ENCODE results near the gene TOX2. TPM values are rescaled to one million over a fixed set of nuclear protein-coding genes. Genes with fewer than 3 reads are reported as not detected.

The TOX2 gene
- total RNA-seq, 1 donor from 2014 or later, result not detected

DNA sequence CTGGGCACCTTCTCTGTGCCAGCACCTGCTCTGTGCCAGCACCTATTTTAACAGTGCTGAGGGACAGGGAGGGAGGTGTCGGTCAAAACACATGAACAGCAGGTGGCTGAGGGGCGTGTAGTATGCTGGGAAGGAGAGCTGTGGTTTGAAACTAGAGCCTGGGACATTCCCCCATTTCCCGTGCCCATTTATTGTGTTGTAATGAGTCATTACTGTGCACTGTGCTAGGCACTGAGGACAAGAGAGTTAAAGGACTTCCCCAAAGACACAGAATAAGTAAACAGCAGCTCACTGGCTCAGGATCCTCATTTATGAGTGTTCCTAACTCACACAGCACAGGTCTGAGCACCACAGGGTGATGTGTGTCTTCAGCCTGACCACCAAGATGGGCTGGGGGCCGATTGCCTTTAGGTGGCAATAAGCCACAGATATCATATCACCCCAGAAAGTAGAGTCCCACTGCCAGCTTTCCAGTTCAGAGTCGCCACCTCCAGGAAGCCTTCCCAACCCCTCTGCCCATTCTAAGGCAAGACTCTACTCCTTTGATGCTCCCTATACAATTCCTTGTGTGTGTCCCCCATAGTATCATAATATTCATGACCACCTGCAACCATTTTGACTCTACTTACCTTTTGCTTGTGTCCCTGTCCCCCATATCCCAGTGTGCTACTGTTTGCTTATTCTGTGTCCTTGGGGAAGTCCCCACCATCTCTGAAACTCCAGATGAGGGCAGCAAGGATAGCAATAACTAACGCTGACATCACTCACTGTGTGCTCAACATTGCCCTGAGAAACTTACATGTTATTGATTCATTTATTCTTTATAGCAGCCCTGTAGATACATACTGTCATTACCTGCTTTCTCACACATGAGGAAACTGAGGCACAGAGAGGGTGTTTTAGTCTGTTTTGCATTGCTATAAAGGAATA lies 87.3 kb downstream of the TOX2 start:
- no peak for DNase-seq (ENCODE audit: low read depth)

DNA sequence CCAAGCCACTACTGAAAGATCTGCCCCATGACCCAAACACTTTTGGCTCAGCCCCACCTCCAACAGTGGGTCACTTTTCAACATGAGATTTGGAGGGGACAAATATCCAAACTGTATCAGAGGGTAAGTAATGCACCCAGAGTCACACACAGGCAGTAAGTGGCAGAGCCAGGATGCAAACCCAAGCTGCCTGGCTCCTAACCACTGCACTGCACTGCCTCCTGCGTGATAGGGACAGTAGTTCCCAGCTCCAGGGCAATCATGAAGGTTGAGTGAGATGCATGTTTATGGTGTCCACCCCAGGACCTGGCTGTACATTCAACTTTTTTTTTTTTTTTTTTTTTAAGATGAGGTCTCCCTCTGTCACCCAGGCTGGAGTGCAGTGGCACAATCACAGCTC lies 88.2 kb downstream of the TOX2 start:
- no peak for DNase-seq (ENCODE audit: low read depth)

DNA sequence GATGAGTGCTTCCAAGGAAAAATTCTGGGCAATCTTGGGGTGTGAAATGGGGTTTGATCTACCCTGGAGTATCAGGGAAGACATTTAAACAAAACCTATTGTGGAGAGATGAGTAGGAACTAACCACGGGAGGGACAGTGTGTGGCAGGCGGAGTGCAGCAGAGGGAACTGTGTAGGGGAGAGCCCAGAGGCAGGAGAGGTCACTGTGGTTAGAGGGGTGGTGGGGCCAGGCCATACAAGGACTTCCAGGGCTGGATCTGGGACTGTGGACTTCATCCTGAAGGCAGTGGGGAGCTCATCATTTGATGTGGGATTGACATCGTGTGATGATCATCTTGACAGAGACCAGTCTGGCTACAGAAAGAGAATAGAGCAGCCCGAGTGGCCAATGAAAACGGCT lies 89.0 kb downstream of the TOX2 start:
- no peak for DNase-seq (ENCODE audit: low read depth)

DNA sequence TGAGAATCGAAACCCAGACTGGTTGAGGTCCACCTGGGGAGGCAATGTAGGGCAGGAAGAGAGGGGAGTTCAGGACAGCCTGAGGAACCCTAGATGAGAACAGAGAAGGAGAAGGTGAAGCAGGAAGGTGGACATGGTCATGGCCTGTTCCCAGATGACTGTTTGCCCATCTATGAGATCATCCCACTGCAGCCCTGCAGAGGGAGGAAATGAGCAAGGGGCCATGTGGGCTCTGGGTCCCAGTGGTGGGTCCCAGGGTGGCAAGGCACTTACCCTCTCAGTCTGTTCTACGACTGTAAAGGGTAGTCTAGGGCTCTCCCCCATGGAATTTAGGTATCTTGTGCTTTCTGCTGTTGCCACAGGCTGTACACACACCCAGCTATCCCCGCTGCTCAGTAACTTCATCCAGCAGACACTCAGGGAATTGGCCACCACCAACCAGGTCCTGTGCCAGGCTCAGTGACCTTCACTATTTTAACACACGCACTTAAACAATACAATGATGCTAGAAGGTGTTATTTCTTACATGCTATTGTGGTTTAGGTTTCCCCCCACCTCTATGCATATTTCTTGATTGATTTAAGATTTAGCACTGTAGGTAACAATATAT lies 89.8 kb downstream of the TOX2 start:
- no peak for DNase-seq (ENCODE audit: low read depth)

DNA sequence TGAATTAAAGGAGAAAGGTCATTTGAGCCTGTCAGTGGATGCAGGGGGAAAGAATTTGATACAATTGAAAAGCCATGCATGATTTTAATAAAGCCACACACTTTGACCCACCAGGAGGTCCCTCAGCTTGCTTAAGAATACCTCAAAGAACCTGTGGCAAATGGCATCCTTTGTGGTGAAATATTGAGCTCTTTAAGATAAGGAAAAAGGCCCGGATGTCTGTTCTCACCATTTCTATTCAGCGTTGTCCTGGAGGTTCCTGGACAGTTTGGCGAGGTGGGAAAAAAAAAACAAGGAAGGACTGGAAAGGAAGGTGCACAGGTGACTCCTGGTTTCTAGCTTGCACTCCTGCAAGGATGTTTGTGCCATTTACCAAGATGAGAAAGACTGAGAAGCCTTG lies 91.0 kb downstream of the TOX2 start:
- no peak for DNase-seq (ENCODE audit: low read depth)

DNA sequence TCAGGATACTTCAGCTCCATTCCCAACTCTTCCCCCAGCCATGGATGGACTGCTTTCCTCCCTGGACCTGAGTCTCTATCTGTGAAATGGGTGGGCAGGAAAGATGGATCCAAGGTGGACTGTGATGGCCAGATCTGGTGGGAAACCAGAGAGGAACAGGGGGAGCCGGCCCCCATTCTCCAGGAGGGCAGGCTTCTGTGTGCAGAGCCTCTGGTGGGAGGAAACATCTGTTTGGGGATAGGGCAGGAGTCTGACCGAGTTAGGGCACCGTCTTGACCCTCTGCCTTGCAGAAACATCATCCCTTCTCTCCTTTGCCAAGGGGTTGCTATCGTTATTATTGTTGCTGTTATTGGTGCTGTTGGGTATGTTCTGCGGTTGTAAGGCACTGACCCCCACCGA lies 91.5 kb downstream of the TOX2 start:
- no peak for DNase-seq (ENCODE audit: low read depth)

DNA sequence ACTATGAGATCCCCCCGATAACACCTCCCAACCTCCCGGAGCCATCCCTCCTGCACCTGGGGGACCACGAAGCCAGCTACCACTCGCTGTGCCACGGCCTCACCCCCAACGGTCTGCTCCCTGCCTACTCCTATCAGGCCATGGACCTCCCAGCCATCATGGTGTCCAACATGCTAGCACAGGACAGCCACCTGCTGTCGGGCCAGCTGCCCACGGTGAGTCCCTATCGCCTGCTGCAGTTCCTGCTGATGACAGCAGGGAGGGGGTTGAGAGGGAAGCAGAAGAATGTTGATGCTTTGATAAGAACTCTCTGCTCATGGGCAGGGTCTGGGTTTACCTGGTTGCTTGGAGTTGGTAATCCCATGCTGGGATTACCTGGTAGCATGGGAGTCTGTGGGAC lies 91.9 kb downstream of the TOX2 start:
- no peak for DNase-seq (ENCODE audit: low read depth)

DNA sequence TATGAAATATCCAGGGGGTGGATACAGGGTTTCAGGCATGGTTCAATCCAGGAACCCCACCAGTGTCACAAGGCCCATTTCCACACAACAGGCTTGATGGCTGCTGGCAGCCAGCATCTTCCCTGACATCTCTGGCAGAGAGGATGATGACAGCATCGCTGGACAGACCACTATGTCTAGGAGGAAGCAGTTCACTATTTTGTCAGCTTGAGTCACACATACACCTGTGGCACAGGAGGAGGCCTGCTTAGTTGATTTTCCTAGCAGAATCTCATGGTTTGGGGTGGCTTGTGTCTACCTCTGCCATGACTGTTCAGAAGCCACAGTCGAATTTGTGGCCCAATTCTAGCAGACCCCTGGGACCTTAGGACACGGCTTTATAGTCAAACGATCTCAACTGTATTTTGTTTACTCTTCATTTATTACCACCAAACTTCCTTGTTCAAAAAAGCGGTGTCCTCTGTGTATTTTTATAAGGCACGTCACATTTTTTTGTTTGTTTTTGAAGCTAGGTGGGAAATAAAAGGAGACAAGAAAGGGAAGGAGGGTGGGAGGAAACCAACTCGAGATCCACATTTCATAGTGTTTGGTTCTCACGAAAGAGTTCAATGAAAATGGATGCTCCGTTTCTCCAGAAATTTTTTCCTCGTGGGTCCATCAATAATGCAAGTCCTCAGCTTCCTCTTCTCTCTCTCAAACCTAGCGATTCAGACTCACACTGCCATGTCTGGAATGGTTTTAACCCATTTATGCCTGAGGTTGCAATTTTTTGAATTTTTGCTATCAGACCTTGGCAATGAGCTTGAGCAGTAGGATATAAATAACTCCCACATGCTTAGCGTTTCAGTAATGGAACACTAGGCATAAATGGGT lies 94.4 kb downstream of the TOX2 start:
- DNase-seq (ENCODE audit: low read depth), result no peak

DNA sequence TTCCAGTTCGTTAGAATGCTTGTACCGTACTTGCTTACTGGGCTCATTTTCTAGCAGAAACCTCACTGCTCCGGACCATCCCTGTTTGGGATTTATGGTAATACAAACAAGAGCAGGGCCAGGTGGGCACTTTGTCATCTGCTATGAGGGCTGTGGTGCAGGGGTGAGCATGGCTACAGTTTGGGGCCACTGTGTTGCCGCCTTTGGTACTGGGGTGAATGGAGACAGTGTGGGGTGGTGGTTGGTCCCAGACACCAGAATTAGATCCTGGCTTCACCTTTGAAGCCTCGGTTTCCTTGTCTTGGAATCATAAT lies 95.0 kb downstream of the TOX2 start:
- no peak for DNase-seq (ENCODE audit: low read depth)

DNA sequence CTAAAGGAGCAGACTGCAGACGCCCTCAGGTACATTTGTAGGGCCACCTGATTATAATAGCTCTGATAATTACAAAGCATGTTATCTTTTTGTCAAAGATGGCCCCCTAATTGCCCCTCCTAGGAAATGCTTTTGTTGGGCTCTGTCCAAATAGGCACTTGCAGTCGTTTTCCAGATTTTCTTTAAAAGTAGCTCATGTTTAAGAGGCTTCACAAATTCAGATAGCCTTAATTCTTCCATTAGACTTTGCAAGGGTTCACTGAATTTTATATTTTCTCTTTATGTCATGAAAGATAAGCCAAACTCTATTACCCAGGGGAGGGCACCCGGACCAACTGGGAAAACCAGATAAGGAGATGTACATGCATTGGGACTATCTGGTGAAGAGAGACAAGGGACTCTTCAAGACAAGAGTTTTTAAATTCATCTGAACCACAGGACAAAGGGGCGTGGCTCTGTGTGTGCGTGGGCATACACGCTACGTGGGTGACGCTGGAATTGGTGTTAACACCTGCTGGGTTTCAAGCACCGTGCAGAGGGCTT lies 95.6 kb downstream of the TOX2 start:
- no peak for DNase-seq (ENCODE audit: low read depth)

DNA sequence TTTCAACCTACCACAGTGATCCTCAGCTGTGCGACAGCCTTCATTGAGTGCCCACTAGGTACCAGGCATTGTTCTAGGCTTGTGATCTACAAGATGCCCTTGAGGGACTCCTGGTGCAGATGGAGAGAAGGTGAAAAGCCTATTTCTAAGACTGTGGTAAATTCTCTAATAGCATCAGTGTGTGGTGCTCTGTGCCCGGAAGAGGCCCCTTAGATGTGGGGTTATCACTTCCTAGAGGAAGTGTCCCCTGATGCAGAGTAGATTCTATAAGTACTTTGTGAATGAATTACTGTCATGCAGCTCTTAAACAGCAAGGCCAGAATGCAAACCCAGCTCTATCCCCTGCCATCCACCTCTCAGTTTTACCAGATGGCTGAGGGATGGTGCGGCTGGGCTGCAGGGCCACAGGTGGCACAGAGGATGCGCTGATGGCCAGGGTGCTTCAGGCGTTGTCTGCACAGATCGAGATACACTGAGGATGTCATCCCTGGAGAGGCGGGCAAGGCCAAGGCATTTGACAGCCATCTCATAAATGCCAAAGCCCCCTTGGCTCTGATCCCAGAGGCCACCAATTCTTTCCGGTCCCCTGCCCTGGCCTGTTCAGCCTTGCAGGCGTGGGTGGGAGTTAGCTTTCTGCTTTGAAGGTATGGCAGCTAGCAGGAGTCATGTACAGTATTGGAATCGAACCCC lies 96.7 kb downstream of the TOX2 start:
- no peak for DNase-seq (ENCODE audit: low read depth)

DNA sequence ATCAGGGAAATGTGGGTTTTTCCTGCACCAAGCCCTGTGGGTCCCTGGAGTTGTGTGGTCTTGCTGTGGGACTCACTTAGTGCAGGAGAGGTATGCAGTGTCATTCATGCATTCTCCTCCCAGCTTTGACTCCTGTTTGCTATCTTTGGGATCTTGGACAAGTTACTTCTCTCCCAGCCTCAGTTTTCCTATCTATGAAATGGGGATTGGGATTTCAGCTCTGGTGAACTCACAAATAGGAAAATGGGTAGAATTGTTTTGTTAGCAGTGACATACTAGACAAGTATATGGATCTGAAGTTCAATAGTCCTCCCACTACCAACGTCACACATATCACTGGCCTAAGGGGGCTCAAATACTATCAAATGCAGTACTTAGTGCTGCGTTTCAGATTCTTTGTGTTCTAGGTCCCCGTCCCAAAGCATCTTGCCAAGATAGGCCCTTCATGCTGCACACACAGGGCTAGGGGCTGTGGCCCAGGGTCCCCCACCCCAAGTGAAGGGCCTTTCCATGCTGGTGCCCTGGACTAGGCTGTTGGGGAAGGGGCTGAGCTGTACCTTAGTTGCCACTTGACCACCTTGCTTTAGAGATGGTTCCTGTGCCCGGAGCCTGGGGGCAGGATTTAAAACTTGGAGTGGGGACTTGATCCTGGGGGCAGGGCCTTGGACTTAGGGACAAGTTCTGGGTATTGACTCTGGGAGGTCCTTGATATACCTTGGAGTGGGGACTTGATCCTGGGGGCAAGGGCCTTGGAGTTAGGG lies 98.0 kb downstream of the TOX2 start:
- no peak for DNase-seq (ENCODE audit: low read depth)

DNA sequence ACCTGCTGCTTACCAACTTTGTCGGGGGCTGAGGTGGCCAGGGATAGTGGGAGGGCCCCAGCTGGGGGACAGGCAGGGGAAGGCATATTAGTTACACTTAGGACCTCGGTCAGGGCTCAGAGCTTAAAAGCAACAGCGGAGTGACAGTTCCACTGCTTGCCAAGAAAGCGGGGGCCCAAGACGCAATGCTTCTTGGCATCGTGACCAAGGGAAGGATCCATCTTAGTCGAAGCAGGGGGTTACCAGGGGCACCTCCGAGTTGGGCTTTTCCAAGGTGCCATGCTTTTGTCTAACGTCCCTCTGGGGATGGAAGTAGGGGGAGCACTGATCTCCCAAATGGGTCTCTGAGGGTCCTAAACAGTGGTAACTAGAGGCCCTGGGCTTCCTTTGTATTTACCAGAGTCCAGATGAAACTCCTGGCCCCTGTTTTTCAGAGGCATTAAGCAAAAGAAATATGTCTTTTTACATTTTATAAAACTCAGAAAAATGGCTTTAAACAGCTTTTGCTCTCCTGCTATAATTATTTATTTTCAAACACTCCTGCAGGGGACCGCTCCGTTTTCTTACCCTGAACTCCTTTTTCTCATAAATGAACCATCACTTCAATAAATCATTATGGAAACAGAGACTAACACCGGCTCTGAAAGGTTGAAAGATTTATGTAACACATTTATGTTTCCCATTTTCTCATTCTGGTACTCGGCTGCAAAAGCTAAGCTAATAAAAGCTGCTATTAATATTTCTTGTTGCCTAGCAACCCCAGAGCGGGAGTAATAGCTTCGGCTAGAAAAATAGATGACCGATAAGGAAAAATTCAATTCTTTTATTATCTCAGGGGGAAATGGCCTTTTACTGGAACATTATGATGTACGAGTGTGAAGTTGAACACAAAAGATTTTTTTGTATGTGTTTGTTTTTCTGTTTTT lies 100.4 kb downstream of the TOX2 start:
- DNase-seq (ENCODE audit: low read depth), result no peak

DNA sequence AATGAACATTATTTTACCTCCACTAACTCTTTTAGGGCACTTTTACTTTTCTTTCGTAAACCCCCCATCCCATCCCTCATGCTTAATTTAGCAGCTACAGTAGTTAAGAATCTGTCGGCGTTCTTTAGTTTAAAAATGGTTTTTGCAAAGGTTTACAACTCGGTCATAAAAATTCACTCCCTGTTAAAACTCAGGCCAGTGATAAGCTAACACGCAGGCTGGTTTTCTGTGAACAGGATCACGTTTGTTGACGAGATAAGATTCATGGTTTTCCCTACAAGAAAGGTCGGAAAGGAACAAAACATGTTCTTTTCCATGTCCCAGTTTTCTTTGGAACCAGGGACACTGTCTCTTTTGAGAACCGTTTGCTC lies 101.1 kb downstream of the TOX2 start:
- no peak for DNase-seq (ENCODE audit: low read depth)

DNA sequence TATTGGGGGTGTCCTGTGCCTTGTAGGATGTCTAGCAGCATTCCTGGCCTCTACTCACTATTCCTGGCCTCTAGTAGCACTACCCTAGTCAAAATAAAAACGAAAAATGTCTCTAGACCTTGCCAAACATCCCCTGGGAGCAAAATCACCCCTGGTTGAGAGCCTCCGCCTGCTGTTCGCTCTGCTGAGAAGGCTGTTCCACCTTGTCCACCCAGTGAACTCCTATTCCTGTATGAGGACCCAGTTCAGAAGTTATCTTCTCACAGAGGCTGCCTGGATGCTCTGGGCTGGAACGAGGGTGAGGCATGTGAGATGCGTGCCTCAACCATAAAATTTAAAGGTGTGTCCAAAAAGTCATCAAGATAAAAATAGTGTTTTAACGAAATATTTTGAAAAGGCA lies 101.9 kb downstream of the TOX2 start:
- no peak for DNase-seq (ENCODE audit: low read depth)

DNA sequence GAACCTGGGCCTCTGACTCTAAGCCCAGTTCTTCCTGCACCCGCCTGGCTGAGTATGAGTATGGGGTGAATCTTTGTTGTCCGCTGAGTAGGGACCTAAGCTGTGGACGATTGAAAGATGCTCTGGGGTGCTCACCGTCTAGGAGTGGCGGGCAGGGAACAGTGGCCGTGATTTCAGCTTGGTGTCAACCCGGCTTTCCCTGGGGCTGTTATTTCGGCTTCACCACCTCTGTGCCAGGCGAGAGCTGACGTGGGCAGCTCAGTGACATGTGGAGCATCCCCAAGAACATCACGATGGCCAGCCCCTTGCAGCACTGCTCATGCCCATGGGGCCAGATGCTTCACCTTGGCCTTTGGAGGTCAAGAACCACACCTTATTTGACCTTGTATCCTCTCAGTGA lies 102.6 kb downstream of the TOX2 start:
- no peak for DNase-seq (ENCODE audit: low read depth)

DNA sequence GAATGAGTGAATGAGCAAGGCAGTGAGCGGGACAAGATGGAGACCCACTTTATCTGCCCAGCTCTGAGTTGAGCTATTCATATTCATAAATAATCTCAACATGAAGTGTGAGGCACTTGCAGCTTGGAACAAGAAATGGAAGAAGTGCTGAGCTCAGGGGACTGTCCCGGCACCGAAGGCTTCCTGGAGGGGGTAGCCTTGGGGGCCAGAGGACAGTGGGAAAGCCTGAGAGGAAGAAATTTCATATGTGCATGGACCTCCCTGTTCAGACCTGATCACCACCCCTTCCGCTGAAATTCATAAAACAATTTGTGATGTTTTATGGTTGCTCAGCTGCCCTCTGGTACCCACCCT lies 103.2 kb downstream of the TOX2 start:
- no peak for DNase-seq (ENCODE audit: low read depth)

DNA sequence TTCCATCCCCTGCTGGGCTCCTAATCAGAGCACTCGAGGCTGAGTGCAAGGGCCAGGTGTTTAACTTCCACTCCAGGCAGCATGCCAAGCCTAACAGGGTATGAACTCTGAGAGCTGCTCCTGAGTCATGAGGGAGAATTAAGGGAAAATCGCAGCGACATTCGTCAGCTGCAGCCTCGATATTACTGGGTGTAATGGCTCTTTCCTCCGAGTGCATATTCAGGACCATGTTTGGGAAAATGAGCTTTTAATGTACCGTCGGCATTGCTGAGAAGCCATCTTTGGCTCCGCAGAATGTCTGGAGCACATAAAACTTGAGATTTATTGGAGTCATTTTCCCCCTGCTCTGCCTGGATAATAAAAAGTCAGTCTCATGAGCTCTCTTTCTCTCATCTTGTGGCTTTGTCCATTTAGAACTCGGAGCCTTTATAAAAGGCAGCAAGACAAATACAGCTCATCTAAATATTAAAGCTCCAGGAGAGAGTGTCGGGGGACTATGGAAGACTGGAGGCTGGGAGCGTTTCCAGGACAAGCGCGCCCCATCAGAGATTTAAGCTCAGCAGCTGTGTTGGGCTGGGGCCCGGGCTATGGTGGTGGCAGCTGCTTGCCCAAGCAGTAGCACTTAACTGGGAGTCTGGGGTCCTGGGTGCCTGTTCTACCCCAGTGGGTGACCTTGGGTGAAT lies 103.7 kb downstream of the TOX2 start:
- DNase-seq (ENCODE audit: low read depth), result peak; percentile 87

DNA sequence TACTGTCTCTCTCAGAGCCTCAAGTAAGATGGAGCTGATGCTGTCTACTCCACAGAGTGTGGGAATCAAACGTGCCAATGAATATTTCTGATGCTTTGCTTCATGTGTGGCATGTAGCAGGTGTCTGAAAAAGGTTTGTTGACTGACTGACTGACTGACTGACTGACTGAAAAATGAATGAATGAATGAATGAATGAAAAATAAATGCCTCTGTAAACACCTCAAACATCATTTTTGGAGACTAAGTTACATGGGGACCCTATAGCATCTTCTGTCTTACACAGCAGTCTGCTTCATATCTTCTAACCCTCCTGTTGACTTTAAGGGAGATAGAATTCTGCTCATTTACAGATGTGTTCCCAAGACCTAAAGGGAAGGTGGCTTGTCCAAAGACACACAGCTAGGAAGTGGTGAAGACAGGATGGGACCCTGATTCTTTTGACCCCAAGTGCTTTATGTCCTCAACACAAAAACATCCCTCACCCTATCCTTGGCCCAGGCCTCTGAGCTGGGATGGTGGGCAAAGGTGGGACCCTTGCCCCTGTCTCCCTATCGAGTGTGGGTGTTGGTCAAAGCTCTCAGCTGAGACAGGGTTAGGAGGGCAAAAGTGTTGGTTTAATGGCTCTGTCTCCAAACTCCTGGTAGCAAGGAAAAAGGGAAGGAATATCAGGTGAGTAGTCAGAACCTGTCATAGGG lies 104.4 kb downstream of the TOX2 start:
- no peak for DNase-seq (ENCODE audit: low read depth)
